ENCODE data around the gene KRT31. TPM values are rescaled to one million over a fixed set of nuclear protein-coding genes. Genes with fewer than 3 reads are reported as not detected.
"Not testable (repeated sequence)": the region's sequence is repeated elsewhere in the genome, so short reads cannot be mapped to it uniquely, and the experiment has no call there.

The KRT31 gene
- total RNA-seq, 2 donors from 2014 or later = not detected

DNA sequence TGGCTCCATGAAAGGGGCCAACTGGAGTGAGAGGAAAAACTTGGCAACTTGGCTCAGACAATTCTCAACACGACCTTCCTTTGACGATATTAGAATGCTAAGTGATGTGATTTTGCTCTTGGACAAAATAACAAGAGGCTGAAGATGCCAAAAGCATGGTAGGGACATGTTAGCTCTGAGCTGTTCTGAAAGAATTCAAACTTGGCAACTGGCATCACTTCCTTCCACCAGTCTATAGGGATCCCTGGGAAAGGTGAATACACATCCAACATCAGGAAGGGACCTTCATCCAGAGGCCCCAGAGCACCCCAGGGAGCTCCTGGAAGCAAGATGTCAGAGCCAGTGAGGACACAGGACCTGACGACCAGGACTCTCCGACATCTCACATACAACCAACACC, 22.7 kb upstream of the KRT31 start:
- no peak for DNase-seq
- ATAC-seq = no peak
- intact Hi-C loops (cut with DNase I, micrococcal nuclease) = no loop called here

DNA sequence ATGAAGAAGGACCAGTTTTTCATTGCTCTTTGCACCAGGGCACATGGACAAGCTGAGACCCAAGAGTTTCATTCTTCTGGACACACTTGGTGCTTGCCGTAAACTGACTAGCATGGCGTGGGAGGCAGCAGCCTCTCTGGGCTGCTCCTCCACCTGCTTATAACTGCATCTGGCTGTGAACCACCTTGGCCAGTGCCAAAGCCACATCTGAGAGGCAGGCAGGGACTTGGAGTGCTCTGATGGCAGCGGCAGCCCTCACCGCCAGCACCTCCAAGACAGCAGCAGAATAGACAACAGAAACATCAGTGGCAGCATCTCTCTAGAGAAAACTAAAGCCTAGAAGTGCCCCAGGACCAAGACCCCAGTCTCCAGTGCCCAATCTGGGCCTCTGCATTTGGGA, 22.3 kb upstream of the KRT31 start:
- DNase-seq (no peak), ATAC-seq (no peak)
- intact Hi-C loops (cut with DNase I, micrococcal nuclease) = no loop called here

DNA sequence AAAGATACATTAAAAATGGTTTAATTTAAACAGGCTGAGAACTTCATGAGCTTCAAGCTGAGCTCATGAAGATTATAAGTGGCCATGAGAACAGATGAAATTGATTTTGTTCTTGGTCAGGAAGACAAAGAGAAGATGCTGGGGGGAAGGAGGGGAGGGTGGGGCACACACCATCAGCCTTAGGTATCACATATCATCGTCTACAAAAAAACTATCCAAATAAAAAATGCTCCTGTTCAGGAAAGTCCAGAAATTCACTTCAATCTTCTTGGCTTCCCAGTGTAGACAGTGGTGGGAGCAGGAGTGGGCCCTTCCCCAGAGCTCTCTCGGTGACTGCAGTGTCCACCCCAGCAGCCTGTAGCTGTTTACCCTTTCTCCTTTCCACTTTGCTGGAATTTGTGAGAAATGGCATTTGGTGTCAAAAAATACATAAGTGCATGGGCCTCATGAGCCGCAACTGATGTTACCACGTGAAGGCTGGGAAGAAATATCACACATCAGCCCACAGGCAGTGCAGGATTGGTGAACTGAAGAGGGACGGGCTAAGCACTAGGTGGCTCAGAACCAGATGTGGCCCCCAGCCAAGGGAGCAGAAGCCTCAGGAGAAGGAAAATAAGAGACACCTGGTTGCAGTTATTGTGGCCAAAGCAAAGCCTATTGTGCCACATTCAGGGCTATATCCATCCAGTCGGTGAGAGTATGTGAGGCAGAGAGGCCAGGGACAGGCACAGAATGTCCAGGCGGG, 20.9 kb upstream of the KRT31 start:
- intact Hi-C loops (cut with DNase I, micrococcal nuclease) = no loop called here
- DNase-seq = no peak

GRCh38 chr17:41417576-41418015, 20.2 kb upstream of the KRT31 start:
- ATAC-seq (peak; percentile 44), DNase-seq (peak in 1 of 2 donors; percentile 15)
- intact Hi-C loops (cut with DNase I, micrococcal nuclease) = no loop called here

More for the DNA sequence above, 20.9 kb upstream of the KRT31 start:
- ATAC-seq = no peak

GRCh38 chr17:41417127-41417526, 19.7 kb upstream of the KRT31 start:
- ATAC-seq (no peak), DNase-seq (no peak)
- intact Hi-C loops (cut with DNase I, micrococcal nuclease) = no loop called here

GRCh38 chr17:41416479-41416878, 19.1 kb upstream of the KRT31 start:
- ATAC-seq (no peak), DNase-seq (no peak)
- intact Hi-C loops (cut with DNase I, micrococcal nuclease) = no loop called here

DNA sequence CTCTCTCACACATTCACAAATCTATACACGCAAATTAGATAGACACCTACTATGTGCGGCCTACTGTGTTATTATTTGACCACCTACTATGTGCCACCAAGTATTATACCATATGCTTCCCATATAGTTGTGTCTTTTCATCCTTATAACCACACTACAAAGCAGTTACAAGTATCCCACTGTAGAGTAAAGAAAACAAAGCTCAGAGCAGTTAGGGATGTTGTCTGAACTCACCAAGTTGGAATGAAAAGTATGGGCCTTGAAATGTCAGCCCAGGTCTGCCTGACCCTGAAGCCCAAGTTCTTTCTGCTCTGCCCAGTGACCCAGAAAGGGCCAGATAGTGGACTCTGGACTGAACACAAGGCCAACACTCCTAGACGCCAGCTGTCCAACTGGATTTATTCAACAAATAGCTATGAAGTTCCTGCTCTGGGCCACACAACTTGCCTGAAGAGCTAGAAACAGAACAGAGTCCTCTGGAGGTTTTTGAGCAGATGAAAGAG, 18.5 kb upstream of the KRT31 start:
- intact Hi-C loops (cut with DNase I, micrococcal nuclease) = no loop called here
- DNase-seq (no peak), ATAC-seq (no peak)

GRCh38 chr17:41415411-41415810, 18.0 kb upstream of the KRT31 start:
- intact Hi-C loops (cut with DNase I, micrococcal nuclease) = no loop called here
- DNase-seq (no peak), ATAC-seq (no peak)

GRCh38 chr17:41413982-41414381, 16.6 kb upstream of the KRT31 start:
- DNase-seq (no peak), ATAC-seq (no peak)
- intact Hi-C loops (cut with DNase I, micrococcal nuclease) = no loop called here

GRCh38 chr17:41413353-41413957, 16.0 kb upstream of the KRT31 start:
- intact Hi-C loops (cut with DNase I, micrococcal nuclease) = no loop called here
- ATAC-seq (no peak), DNase-seq (no peak)

- ATAC-seq (no peak), DNase-seq (no peak)
- intact Hi-C loops (cut with DNase I, micrococcal nuclease) = no loop called here
These were observed 13.8 kb upstream of the KRT31 start for GRCh38 chr17:41411072-41411840.

- intact Hi-C loops (cut with DNase I, micrococcal nuclease) = no loop called here
- DNase-seq (no peak), ATAC-seq (no peak)
These were observed 9.8 kb upstream of the KRT31 start for GRCh38 chr17:41407226-41407625.

GRCh38 chr17:41406205-41406604, 8.8 kb upstream of the KRT31 start:
- ATAC-seq = no peak
- intact Hi-C loops (cut with DNase I, micrococcal nuclease) = no loop called here
- no peak for DNase-seq

DNA sequence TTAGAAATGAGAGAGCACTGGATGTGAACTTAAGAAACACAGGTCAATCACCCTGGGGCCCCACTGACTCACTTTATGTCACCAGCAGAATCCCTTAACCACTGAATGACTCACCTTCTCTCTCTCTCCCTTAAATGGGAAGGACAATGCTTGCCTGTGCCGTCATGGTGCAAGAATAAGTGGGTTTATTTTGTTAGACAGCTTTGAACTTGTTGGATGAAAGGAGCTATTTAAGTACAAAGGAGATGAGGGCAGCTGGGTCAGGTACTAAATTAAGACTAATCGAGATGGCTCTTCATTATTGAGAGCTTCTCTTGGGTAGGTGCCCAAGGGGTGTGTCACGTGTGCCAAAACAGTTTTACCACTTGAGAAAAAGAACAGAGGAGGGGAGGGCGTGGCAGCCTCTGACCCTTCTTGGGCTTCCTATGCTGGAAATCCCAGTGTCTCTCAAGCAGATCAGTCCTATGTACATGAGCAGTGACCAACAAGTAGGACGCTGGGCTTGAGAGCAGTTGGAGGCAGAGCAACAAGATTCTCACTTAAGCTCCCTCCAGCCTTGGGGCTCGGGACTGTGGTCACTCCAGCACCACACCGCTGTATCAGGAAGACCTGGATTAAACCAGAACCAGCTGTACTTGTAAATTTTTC, 6.7 kb upstream of the KRT31 start:
- DNase-seq = no peak
- intact Hi-C loops (cut with DNase I, micrococcal nuclease) = no loop called here
- no peak for ATAC-seq

DNA sequence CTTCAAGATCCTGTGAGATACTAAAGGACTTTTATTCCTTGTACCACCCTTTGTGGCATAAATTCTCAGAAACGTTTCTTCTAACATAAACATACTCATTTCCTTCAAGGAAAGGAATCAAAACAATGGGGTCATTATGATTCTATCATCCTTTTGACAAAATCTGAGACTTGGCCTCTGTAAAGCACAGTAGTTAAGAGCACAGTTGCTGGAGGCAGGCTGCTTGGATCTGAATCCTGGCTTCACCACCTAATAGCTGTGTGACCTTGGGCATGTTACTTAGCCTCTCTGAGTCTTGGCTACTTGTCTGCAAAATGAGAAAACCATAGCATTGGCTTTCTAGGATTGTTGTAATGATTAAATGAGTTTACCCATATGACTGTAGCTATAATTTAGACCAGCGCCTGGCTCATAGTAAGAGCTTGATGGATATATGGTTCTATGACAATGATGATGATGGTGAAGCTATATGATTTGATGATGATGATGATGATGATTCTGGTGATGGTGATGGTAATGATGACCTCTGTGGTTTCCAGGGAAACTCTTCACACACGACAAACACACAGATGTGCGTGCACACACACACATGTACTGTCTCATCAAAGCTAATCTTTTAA, 6.1 kb upstream of the KRT31 start:
- no peak for ATAC-seq
- intact Hi-C loops (cut with DNase I, micrococcal nuclease) = no loop called here
- DNase-seq = no peak

DNA sequence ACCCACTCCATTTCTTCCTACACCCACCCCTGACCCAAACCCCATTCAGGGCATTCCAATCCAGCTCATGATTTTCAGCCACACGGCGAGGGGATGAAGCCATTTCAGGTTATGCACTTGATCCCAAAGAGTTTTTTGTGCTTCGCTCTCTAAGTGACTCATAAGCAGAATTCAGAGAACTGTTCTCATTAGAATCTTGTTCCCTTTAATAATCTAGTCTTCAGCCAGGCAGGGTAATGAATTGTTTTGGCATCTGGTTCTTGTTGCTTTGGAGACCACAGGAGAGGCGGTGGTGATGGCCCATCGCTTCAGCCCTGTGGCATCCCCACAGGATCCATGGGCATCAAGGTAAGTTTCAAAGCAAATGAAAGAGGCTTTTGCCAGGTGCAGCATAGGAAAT, 4.8 kb upstream of the KRT31 start:
- DNase-seq (no peak), ATAC-seq (no peak)
- intact Hi-C loops (cut with DNase I, micrococcal nuclease) = no loop called here

- ATAC-seq (no peak), DNase-seq (no peak)
- intact Hi-C loops (cut with DNase I, micrococcal nuclease) = no loop called here
These were observed 1.1 kb downstream of the KRT31 start for GRCh38 chr17:41396340-41396739.

DNA sequence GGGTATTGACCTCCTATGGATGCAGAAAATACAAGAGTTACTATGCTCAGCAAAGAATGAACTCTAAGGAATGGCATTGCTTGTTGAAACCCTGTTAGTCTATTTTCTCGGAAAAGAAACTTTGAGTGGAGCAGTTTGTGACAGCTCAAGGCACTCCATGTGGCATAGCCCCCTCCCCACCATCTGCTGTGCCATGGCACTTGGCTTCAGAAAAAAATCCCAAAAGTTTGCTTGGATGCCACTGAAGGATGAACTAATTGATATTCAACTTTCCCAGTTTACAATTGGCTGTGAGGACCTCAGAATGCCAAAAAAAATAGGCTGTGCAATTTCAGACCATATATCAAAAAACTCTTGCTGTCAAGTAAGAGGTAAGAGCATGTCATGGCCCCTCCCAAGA, 1.8 kb downstream of the KRT31 start:
- DNase-seq (no peak), ATAC-seq (no peak)
- intact Hi-C loops (cut with DNase I, micrococcal nuclease) = no loop called here

- intact Hi-C loops (cut with DNase I, micrococcal nuclease); ATAC-seq; DNase-seq: not testable (repeated sequence)
These were observed 2.4 kb downstream of the KRT31 start for GRCh38 chr17:41395044-41395443.
